Left lung (tissue), 10 donors: ENCODE results near the gene RCC2. TPM values are rescaled to one million over a fixed set of nuclear protein-coding genes. Genes with fewer than 3 reads are reported as not detected.

Experiments used
- ATAC-seq: fragments of 200-7000 bp; cut with Tn5 transposase; one replicate; pipeline ENCODE4 v1.9.1; 2020; ENCODE audit warnings: moderate library complexity
- DNase-seq, 4 donors: peaks; one replicate each; pipeline ENCODE4 v3.0.0-alpha.2; 2013 to 2020
- H3K27ac ChIP-seq, 2 donors: fragments of 200-600 bp; sonication (generic) in 1 of 2; one replicate each; pipeline versions ENCODE4 v1.5.0 to v1.8.0; 2020 to 2021
- H3K27me3 ChIP-seq, 2 donors: fragments of 200-600 bp; sonication (generic) in 1 of 2; one replicate each; pipeline versions ENCODE4 v1.5.0 to v1.8.0; 2020 to 2021
- H3K36me3 ChIP-seq, 2 donors: fragments of 200-600 bp; sonication (generic) in 1 of 2; one replicate each; pipeline versions ENCODE4 v1.5.0 to v1.8.0; 2020 to 2021
- H3K4me1 ChIP-seq, 2 donors: fragments of 200-600 bp; one replicate each; pipeline ENCODE4 v1.8.0; 2021
- H3K4me3 ChIP-seq, 2 donors: fragments of 200-600 bp; sonication (generic) in 1 of 2; one replicate each; pipeline versions ENCODE4 v1.5.0 to v1.8.0; 2020 to 2021; ENCODE audit warnings: mild to moderate bottlenecking in 1 of 2
- H3K9me3 ChIP-seq, 2 donors: fragments of 200-600 bp; sonication (generic) in 1 of 2; one replicate each; pipeline versions ENCODE4 v1.5.0 to v1.8.0; 2020 to 2021
- CTCF ChIP-seq, 2 donors: fragments of 200-600 bp; sonication (generic) in 1 of 2; IDR thresholded peaks; one replicate each; pipeline versions ENCODE4 v1.5.0 to v1.8.0; 2021; ENCODE audit warnings: antibody characterized with exemption in 2 of 2
- intact Hi-C, 2 donors: fragments of 100-400 bp; cut with DNase I; formaldehyde crosslinking; loops; one replicate each; pipeline versions ENCODE4 v1.11.2 to v1.14.2; 2022
- polyA plus RNA-seq, 6 donors: library from polyadenylated mRNA; unstranded; fragments of 120-200 nt; gene quantifications; one replicate each; pipeline ENCODE4 v1.2.1, GENCODE V29; 2013; ENCODE audit not compliant: insufficient read length in 6 of 6
- total RNA-seq, 2 donors: library from RNA; stranded (reverse); fragmentation: NEBNext Ultra II Directional; extraction: Animal tissue kit (Norgen Biotek cat#: 25700); gene quantifications; one replicate each; pipeline ENCODE4 v1.2.1, GENCODE V29; 2021
- donor health status: DM: no; HTN: yes; CAD: no.
- donor health status: DM: no; HTN: no; CAD: no.

The RCC2 gene
- total and polyA plus RNA-seq, 8 donors, result 56.8 to 103 (median 84.8) TPM

GRCh38 chr1:17397910-17398695 lies 41.4 kb downstream of the RCC2 start:
- Histone ChIP-seq H3K27me3 (no peaks in the 10 kb centered on the region), H3K36me3 (no peaks in the 10 kb centered on the region), H3K9me3 (no peaks in the 10 kb centered on the region), H3K4me1 (no peaks in the 10 kb centered on the region), H3K4me3 (no peak overlapping the region), H3K27ac (no peak overlapping the region)
- no peak for DNase-seq
- ATAC-seq, result peak; percentile 34
- no peak for TF ChIP-seq CTCF (IDR thresholded peaks at IDR 0.05)
- intact Hi-C loops, result no loop called here

GRCh38 chr1:17393230-17393629 lies 46.2 kb downstream of the RCC2 start:
- Histone ChIP-seq H3K4me1 (no peaks in the 10 kb centered on the region), H3K27me3 (peaks cover 0 to 7% of the 10 kb centered on the region in 2 donors), H3K4me3 (no peak overlapping the region), H3K9me3 (no peaks in the 10 kb centered on the region), H3K27ac (no peak overlapping the region), H3K36me3 (no peaks in the 10 kb centered on the region)
- TF ChIP-seq CTCF (IDR thresholded peaks at IDR 0.05), result no peak
- DNase-seq (no peak), ATAC-seq (no peak)
- intact Hi-C loops, result no loop called here

- no peaks in the 10 kb centered on the region for H3K9me3 ChIP-seq
- ATAC-seq (no peak), DNase-seq (no peak)
- H3K27me3 ChIP-seq, result peaks cover 0 to 7% of the 10 kb centered on the region in 2 donors
- intact Hi-C loops, result no loop called here
- no peaks in the 10 kb centered on the region for H3K36me3 ChIP-seq
- no peak for TF ChIP-seq CTCF (IDR thresholded peaks at IDR 0.05)
- no peak overlapping the region for H3K27ac ChIP-seq
- H3K4me3 ChIP-seq, result no peak overlapping the region
- H3K4me1 ChIP-seq, result no peaks in the 10 kb centered on the region
Observed at GRCh38 chr1:17392199-17392740, 47.2 kb downstream of the RCC2 start.

- DNase-seq, result no peak
- H3K36me3 ChIP-seq, result no peaks in the 10 kb centered on the region
- ATAC-seq, result no peak
- H3K27me3 ChIP-seq, result peaks cover 4 to 44% of the 10 kb centered on the region in 2 donors
- H3K4me3 ChIP-seq, result no peak overlapping the region
- H3K27ac ChIP-seq, result no peak overlapping the region
- H3K4me1 ChIP-seq, result no peaks in the 10 kb centered on the region
- TF ChIP-seq CTCF (IDR thresholded peaks at IDR 0.05), result no peak
- intact Hi-C loops, result no loop called here
- H3K9me3 ChIP-seq, result no peaks in the 10 kb centered on the region
Observed at GRCh38 chr1:17381161-17381560, 58.3 kb downstream of the RCC2 start.

GRCh38 chr1:17377325-17377953 lies 62.0 kb downstream of the RCC2 start:
- no peaks in the 10 kb centered on the region for H3K36me3 ChIP-seq
- intact Hi-C loops, result no loop called here
- H3K4me3 ChIP-seq, result no peak overlapping the region
- DNase-seq, result peak in 2 of 4 donors; percentile 1 to 50
- H3K4me1 ChIP-seq, result no peaks in the 10 kb centered on the region
- H3K27me3 ChIP-seq, result peaks cover 4 to 76% of the 10 kb centered on the region in 2 donors
- ATAC-seq, result no peak
- H3K9me3 ChIP-seq, result no peaks in the 10 kb centered on the region
- no peak overlapping the region for H3K27ac ChIP-seq
- TF ChIP-seq CTCF (IDR thresholded peaks at IDR 0.05), result no peak
